HG03457 (cell line): Measurements from ENCODE around the gene CD70.
"Not testable (repeated sequence)": the region's sequence is repeated elsewhere in the genome, so short reads cannot be mapped to it uniquely, and the experiment has no call there.

ENCODE experiments used
- ATAC-seq: cut with Tn5 transposase; IDR thresholded peaks from one replicate; pipeline ENCODE4 v1.9.1; 2021; ENCODE audit warnings: moderate number of reproducible peaks; ENCODE audit not compliant: unreplicated experiment

Gene CD70

DNA sequence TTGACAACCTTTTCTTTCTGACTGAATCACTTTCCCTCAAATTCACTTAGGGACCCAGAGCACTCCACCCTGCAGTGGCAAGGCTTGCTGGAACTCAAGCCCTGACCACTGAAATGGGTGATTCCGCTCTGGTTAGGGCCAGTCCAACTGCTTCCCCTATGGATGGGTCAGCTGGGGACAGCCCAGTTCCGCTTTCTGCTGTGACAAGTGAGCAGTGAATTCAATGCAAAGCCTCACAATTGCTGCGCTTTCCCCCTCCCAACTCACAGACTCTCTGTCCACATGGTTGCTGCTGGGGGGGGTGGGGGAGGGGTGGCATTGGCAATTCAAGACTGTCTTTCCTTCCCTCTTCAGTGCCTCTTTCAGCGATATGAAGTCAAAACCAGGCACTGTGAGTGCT is 18.7 kb downstream of the CD70 start:
- no peak for ATAC-seq

DNA sequence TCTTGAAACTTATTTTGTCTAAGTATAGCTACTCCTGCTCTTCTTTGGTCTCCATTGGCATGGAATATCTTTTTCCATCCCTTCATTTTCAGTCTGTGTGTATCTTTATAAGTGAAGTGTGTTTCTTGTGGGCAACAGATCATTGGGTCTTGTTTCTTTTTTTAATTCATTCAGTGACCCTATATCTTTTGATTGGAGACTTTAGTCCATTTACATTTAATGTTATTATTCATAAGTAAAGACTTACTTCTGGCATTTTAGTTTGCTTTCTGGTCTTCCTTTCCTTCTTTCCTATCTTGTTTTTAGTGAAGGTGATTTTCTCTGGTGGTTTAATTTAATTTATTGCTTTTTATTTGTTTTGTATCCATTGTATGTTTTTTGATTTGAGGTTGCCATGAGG is 19.8 kb downstream of the CD70 start:
- no peak for ATAC-seq

DNA sequence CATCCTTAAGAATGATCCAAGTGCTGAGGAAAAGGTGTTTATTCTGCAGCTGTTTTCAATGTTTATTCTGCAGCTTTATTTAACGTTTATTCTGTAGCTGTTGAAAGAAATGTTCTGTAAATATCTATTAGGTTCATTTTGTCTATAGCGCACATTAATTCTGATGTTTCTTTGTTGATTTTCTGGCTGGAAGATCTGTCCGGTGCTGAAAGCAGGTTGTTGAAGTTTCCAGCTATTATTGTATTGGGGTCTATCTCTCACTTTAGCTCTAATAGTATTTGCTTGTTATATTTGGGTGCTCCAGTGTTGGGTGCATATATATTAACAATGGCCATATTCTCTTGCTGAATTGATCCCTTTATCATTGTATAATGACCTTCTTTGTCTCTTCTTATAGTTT is 20.2 kb downstream of the CD70 start:
- no peak for ATAC-seq

DNA sequence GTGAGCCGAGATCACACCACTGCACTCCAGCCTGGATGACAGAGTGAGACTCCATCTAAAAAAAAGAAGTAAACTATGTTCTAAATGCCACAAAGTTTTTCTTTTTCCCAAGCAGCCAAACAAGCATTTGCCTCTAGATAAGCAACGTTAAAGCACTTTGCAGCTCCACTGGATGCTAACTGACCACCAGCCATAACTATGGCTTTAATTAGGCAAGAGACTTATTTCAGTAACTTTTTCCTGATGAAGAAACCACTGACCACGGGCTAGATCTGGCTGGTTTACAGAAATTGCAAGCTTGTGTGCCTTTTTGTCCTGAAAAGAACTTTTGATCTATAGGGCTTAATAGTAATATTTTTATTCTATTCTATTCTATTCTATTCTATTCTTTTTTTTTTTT is 22.1 kb downstream of the CD70 start:
- ATAC-seq, result no peak

DNA sequence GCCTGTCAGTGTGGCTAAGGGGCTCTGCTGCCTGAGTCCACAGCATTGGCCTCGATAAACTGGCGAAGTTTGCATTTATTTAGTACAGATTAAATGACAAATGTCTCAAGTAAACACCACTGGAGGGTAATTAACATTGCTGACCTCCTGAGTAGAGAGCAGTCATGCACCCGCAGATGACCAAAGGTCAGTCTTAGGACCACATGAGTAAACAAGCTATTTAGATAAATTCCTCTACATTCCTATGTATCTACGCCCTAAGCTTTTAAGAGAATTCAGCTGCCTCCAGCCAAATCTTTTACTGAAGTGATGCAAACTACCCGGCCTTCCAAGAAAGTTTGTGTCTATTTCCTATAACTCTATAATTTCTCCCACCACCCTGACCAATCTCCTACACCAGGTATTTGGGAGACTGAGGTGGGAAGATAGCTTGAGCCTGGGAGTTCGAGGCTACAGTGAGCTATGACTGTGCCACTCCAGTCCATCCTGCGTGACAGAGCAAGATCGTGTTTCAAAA is 22.9 kb downstream of the CD70 start:
- ATAC-seq, result no peak

DNA sequence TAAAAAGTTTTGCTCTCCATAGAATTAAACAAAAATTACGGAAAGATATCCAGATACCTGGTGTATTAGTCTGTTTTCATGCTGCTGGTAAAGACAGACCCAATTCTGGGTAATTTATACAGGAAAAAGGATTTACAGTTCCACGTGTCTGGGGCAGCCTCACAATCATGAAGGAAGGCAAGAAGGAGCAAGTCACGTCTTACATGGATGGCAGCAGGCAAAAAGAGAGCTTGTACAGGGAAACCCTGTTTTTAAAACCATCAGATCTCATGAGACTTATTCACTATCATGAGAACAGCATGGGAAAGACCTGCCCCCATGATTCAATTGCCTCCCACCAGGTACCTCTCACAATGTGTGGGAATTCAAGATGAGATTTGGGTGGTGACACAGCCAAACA is 24.2 kb downstream of the CD70 start:
- ATAC-seq, result not testable (repeated sequence)

DNA sequence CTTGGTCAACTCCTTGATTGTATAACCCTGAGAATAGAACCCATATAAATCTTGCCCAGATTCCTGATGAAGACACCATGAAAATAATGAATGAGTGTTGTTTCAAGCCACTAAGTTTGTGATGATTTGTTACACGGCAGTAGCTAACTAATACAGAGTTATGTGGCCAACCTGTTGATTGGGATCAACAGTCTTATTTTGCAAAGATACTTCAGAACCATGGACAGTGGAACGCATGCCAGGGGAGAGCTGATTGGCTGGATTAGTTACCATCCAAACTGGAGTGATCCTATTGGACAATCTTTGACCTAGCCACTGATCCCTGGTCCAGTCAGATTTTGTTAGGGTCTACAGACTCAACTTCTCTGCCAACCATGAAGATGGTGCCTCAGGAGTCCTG is 26.6 kb downstream of the CD70 start:
- ATAC-seq, result no peak

DNA sequence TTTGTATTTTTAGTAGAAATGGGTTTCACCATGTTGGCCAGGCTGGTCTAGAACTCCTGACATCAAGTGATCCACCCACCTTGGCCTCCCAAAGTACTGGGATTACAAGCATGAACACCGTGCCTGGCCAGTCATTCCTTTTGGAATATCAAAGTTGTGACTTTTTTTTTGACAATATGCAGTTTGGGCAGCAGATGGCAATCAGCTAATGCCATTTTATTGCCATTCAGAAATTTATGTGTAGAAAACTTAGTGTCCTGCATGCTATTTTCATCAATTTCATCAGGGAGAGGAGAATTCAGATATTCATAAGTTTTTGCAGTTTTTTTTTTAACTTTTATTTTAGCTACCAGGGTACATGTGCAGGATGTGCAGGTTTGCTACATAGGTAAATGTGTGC is 28.5 kb downstream of the CD70 start:
- not testable (repeated sequence) for ATAC-seq

DNA sequence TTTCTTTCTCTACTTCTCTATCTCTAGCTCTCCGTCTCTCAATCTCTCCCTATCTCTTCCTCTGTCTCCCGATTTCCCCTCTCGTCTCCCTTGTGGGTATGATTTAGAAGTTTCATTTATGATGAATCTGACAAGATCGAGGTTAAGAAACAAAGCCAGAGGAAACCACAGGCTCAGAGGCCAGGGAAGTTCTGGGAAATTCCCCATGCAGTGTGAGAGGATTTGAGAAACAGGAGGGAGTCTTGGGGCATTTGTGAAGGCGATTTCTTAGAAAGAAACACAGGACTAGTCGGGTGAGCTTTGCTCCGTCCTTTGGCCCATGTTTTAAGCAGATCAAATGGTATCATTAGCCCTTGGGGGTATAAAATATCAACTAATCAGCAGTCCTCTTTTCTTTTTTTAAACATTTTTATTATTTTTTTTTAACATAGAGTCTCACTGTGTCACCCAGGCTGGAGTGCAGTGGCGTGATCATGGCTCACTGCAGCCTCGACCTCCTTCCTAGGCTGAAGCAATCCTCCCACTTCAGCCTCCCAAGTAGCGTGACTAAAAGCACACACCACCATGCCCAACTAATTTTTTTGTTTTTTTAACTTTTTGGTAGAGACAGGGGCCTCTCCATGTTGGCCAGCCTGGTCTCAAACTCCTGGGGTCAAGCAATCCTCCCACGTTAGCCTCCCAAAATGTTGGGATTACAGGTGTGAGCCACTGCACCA is 34.3 kb downstream of the CD70 start:
- no peak for ATAC-seq

DNA sequence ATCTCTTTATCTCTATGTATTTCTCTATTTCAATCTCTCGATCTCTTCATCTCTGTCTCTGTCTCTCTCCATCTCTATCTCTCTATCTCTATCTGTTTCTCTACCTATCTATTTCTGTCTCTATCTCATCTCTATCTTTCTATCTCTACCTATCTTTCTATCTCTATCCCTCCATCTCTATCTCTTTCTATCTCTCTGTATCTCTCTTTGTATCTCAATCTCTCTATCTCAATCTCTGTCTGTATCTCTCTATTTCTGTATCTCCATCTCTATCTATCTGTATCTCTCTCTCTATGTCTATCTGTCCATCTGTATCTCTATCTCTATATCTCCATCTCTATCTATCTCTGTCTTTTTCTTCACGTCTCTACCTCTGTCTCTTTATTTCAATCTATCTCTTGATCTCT is 34.9 kb downstream of the CD70 start:
- ATAC-seq, result no peak

DNA sequence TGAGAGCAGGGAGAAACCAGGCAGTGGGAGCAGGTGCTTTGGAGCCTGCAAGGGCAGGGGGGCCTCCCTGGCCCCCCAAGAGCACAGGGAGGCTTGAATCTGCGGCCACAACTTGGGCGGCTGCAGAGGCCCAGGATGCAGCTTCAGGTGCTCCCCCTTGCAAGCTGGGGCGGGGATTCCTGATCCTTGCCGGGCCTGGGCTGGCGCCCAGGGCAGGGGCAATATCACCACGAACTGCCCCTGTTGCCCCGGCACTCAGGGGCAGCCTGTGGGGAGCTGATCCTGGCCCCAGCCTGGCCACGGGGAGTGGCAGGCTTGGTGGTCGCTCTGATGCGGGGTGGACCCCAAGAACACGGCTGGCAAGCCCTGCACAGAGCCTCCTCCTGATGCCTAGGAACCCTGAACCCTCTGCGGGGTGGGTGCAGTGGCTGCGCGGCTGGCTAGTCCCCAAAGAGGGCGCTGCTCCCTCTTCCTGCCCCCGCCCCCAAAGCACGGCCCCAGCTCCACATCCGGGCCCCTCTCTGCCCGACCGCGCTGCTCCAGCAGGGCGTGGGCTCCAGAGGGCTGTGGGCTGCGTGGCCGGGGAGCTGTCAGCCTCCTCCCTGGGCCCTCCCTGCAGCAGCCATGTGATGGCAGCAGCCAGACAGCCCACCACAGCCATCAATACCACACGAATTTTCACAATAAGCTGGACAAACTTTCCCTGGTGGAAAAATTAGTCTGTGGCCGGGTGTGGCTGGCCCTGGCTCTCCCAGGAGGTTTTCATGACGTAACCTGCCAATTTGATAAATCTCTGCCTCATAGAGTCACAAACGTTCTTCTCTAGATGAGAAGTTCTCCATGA is 39.1 kb downstream of the CD70 start:
- no peak for ATAC-seq

DNA sequence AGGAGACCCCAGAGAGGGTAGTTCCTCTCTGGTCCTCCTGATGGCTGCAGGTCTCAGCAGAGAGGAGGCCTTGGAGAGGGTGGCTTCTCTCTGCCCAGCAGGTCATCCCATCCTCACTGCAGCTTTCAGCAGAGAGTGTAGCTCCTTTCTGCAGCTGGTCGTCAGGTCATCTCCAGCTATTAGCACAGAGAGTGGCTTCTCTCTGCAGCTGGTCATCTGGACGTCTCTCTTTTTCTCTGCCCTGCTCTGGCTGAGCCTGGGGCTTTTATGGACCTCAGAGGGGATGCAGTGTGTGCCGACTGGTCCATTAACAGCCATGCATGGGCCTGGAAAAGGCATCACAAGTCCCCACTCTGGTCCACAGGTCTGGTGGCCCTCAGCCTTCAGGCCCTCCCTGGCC is 39.9 kb downstream of the CD70 start:
- no peak for ATAC-seq

DNA sequence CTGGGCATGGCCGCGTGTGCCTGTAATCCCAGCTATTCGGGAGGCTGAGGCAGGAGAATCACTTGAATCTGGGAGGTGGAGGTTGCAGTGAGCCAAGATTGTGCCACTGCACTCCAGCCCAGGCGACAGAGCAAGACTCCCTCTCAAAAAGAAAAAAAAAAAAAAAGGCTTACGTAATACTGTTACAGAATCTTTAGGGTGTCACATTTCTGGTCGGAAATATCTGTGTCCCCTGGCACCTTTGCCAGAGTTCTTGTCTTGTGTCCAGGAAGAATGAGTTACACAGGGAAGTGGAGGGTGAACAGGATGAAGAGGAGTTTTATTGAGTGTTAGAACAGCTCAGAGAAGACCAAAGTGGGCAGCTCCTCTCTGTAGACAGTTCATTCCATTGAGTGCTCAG is 40.3 kb downstream of the CD70 start:
- not testable (repeated sequence) for ATAC-seq

DNA sequence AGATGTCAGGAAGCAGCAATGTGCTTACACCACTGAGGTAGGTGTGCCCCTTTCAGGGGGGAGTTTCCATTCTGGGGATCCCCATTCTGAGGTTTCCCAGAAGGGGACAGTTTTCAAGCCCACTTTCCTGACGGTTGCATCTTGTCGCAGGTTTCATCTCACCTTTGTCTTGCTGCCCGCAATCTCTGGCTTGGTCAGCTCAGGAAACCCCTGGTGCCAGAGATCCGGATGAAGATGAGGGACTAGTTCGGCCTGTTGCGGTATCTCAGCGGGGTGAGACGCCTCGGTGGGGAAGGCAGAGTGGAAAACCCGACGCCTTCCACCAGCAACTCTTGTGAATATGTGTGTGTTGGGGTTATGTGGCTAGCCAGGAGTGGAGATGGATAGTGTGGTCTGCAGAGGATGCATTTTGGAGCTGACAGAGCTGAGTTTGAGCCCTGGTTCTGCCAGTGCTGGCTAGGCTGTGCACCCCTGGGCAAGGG is 47.0 kb downstream of the CD70 start:
- no peak for ATAC-seq

DNA sequence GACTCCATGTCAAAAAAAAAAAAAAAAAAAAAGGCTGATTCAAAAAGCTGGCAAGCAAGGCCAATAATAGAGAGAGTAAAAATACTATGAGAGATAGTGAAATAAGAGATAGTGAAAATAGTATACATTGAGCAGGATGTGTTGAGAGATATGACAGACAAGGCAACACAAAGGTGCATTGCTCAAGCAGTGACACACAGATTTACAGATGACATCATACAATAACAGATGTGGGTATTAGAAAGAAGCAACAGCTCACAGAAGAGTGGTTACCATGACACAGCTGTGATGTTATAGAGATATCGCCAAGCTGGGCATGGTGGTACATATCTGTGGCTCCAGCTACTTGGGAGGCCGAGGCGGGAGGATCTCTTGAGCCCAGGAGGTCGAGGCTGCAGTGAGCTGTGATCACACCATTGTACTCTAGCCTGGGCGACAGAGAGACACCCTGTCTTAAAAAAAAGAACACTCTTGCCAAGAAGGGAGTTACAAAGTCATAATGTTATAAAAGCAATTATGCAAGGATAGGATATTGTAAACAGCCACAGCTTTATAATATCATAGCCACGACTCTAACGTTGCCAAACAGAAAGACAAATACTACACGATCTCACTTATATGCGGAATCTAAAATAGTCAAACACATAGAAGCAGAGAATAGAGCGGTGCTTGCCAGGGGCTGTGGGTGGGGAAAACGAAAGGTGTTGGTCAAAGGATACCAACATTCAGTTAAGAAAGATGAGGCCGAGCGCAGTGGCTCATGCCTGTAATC is 49.8 kb downstream of the CD70 start:
- ATAC-seq, result no peak

DNA sequence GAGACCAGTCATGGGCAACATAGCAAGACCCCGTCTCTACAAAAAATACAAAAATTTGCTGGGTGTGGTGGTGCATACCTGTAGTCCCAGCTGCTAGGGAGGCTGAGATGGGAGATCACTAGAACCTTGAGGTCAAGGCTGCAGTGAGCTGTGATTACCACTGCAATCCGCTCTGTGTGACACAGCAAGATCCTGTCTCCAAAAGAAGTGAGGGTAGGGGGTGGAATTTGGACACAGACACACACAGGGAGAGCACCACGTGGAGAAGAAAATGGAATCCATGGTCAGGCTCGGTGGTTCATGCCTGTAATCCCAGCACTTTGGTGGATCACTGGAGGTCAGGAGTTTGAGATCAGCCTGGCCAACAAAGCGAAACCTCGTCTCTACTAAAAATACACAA is 51.4 kb downstream of the CD70 start:
- ATAC-seq, result no peak
